Epithelial cell of esophagus (primary cell): ENCODE data around the gene NDUFA3.

ENCODE experiments used
- DNase-seq: peaks from one replicate; pipeline ENCODE4 v3.0.0; 2010; ENCODE audit warnings: low read depth
- H3K4me3 ChIP-seq: 2 replicates; pipeline ENCODE4 v1.5.1; 2011; ENCODE audit warnings: mild to moderate bottlenecking, low read length, control low read depth
- CTCF ChIP-seq: IDR thresholded peaks from 2 replicates; pipeline ENCODE4 v1.5.1; 2011; ENCODE audit warnings: low read depth, mild to moderate bottlenecking, low read length, control low read depth, inconsistent platforms; ENCODE audit not compliant: insufficient read depth; ENCODE audit errors: missing control alignments

NDUFA3 gene

GRCh38 chr19:54107876-54108490 lies 5.3 kb downstream of the NDUFA3 start:
- no peak for DNase-seq
- H3K4me3 ChIP-seq: no peak overlapping the region
- TF ChIP-seq CTCF: no peak

GRCh38 chr19:54108496-54108895 lies 5.8 kb downstream of the NDUFA3 start:
- no peak for DNase-seq
- TF ChIP-seq CTCF: no peak
- H3K4me3 ChIP-seq: no peak overlapping the region

- H3K4me3 ChIP-seq: no peak overlapping the region
- TF ChIP-seq CTCF: no peak
- DNase-seq: no peak
Observed at GRCh38 chr19:54109651-54110050, 7.0 kb downstream of the NDUFA3 start.

DNA sequence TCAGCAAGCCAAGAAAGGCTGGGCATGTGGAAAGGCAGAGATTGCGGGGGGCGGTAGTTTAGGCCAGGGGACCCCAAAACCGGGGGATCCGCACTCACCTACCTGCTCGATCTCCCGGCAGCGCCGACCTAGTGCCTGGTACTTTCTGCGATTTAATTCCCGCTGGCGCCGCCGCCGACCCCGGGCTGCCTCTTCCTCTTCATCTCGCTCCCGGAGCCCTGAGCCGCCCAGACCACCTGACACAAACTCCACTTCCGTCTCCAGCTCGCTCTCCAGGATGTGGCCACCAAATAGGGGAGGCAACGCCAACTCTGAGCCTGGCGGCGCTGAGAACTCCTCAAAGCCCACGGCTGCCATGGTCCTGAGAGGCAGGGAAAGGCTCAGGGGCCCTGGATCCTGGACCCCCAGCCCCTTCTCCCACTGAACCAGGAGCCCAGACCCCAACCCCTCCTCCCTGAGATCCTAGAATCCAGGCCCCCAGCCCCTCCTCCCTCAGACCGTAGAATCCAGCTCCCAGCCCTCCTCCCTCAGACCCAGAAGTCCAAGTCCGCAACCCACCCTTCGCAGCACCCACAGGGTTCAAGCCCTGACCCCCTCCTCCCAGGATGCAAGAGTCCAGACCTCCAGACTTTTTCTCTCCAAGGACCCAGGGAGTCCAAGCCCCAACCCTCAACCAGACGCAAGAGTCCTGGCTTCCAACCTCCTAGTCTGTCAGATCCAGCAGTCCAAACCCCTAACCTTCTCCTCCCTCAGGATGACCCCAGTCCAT lies 11.9 kb downstream of the NDUFA3 start:
- peak overlapping the region; percentile 91 for H3K4me3 ChIP-seq

GRCh38 chr19:54115109-54116063 lies 12.7 kb downstream of the NDUFA3 start, which contains the start of the genes PRPF31 and TFPT:
Gene PRPF31 (plus strand): TSS chr19:54115754. CDS start chr19:54118279, 2,525 bp downstream.
Gene TFPT (minus strand): TSS chr19:54115657. CDS start chr19:54115269, 388 bp downstream.
- peak within 1 kb of the TSS; percentile 91 for H3K4me3 ChIP-seq
- DNase-seq: peak; percentile 99
- TF ChIP-seq CTCF: no peak

More for the DNA sequence above, 11.9 kb downstream of the NDUFA3 start:
- peak; percentile 34 for DNase-seq
- no peak for TF ChIP-seq CTCF

- DNase-seq: no peak
- no peak overlapping the region for H3K4me3 ChIP-seq
- TF ChIP-seq CTCF: no peak
Observed at GRCh38 chr19:54121259-54121658, 18.6 kb downstream of the NDUFA3 start.
